Adrenal gland (tissue), 5 donors: Measurements from ENCODE around the gene GMPR2.

Experiments used
- CTCF ChIP-seq, 6 experiments: fragments of 450-650 bp in 4 of 6; fragments of 200-600 bp in 2 of 6; sonication (generic) in 1 of 6; IDR thresholded peaks; 1 replicate in 5 of 6; 2 replicates in 1 of 6; pipeline versions ENCODE4 v1.5.1 to v1.8.0; 2016 to 2021; ENCODE audit warnings: antibody characterized with exemption in 6 of 6, mild to moderate bottlenecking in 2 of 6, moderate library complexity in 1 of 6
- POLR2A ChIP-seq, 2 donors: fragments of 450-650 bp; IDR thresholded peaks; one replicate each; pipeline ENCODE4 v1.6.1; 2017; ENCODE audit warnings: antibody characterized with exemption in 2 of 2, mild to moderate bottlenecking in 2 of 2, moderate library complexity in 1 of 2
- donor health status: DM: no; HTN: no; CAD: no.

- no peak for TF ChIP-seq POLR2A (IDR thresholded peaks at IDR 0.05)
- no peak for TF ChIP-seq CTCF (IDR thresholded peaks at IDR 0.05)
These were observed 48.9 kb downstream of the GMPR2 start for GRCh38 chr14:24281636-24282035.
